SK-N-SH (cell line): ENCODE results near the gene CRB2.

Source experiments
- ELF1 ChIP-seq: IDR thresholded peaks from 2 replicates; pipeline ENCODE4 v1.4.0; 2012
- RAD21 ChIP-seq: IDR thresholded peaks from 2 replicates; pipeline ENCODE4 v1.6.1; 2012; ENCODE audit warnings: mild to moderate bottlenecking, low read length
- REST ChIP-seq: IDR thresholded peaks from 2 replicates; pipeline ENCODE4 v1.6.1; 2012; ENCODE audit warnings: mild to moderate bottlenecking, low read depth, low read length, moderate library complexity
- SIN3A ChIP-seq: IDR thresholded peaks from 2 replicates; pipeline ENCODE4 v1.6.1; 2012; ENCODE audit warnings: low read depth, mild to moderate bottlenecking, low read length, moderate library complexity, borderline replicate concordance
- TEAD4 ChIP-seq: IDR thresholded peaks from 2 replicates; pipeline ENCODE4 v1.4.0; 2012; ENCODE audit warnings: mild to moderate bottlenecking, borderline replicate concordance; ENCODE audit not compliant: insufficient read depth
- USF2 ChIP-seq: fragments of 150-350 bp; IDR thresholded peaks from 2 replicates; pipeline ENCODE4 v1.6.1; 2017; ENCODE audit warnings: antibody characterized with exemption, low read length, low read depth, borderline replicate concordance
- YY1 ChIP-seq: IDR thresholded peaks from 2 replicates; pipeline ENCODE4 v1.4.0; 2012; ENCODE audit warnings: low read depth, mild to moderate bottlenecking
- TF ChIP-seq, protein P1 (sequence below): fragments of 200-600 bp; sonication (generic); IDR thresholded peaks from 2 replicates; pipeline ENCODE4 v1.6.1; 2017; ENCODE audit warnings: antibody characterized with exemption, mild to moderate bottlenecking, moderate library complexity

DNA sequence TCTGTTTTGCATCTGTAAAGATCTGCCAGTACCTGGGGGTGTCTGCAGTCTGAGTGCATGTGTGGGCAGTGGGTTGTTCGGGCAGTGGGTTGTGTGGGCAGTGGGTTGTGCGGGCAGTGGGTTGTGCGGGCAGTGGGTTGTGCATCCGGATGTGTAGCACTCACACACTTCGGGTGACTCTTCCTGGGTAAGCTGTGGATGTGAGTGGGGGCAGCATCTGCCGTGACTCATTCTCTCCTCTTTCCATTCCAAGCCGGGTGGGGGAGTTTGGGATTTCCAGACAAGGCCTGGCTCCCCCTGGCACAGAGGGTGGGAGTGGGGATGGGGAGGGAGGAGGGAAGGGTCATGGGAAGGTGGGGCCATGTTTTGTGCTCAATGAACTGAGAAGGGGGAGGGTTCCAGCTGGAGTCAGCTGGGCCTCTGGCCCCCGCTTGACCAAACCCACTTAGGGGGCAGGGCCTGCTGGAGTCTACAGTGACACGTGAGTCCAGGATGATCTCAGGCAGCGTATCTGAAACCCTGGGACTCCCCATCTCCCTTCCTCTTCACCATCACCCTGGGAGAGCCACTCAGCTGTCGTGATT is 8.3 kb downstream of the CRB2 start:
- TF ChIP-seq REST (no peak), USF2 (no peak), ELF1 (no peak), SIN3A (no peak), TEAD4 (no peak), RAD21 (no peak), YY1 (no peak)
- TF ChIP-seq, protein P1, sequence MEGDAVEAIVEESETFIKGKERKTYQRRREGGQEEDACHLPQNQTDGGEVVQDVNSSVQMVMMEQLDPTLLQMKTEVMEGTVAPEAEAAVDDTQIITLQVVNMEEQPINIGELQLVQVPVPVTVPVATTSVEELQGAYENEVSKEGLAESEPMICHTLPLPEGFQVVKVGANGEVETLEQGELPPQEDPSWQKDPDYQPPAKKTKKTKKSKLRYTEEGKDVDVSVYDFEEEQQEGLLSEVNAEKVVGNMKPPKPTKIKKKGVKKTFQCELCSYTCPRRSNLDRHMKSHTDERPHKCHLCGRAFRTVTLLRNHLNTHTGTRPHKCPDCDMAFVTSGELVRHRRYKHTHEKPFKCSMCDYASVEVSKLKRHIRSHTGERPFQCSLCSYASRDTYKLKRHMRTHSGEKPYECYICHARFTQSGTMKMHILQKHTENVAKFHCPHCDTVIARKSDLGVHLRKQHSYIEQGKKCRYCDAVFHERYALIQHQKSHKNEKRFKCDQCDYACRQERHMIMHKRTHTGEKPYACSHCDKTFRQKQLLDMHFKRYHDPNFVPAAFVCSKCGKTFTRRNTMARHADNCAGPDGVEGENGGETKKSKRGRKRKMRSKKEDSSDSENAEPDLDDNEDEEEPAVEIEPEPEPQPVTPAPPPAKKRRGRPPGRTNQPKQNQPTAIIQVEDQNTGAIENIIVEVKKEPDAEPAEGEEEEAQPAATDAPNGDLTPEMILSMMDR = no peak
